HL-60 (cell line): ENCODE results near the gene MAP7.

ENCODE experiments used
- DNase-seq, 2 experiments: peaks; one replicate each; pipeline ENCODE4 v3.0.0-alpha.2; 2010 to 2020; ENCODE audit warnings: low read depth in 1 of 2, low spot score in 1 of 2
- H3K27ac ChIP-seq: fragments of 250-450 bp; sonication (Bioruptor Pico); replicated peaks from 2 replicates; pipeline ENCODE4 v1.5.1; 2020; ENCODE audit warnings: mild to moderate bottlenecking, moderate library complexity
- H3K27me3 ChIP-seq: fragments of 250-450 bp; sonication (Bioruptor Pico); 2 replicates; pipeline ENCODE4 v1.5.1; 2021; ENCODE audit warnings: mild to moderate bottlenecking, moderate library complexity; ENCODE audit not compliant: insufficient read depth, poor library complexity, severe bottlenecking
- H3K4me3 ChIP-seq: replicated peaks from 2 replicates; pipeline ENCODE4 v1.5.1; 2011; ENCODE audit warnings: mild to moderate bottlenecking, control low read depth, low read length; ENCODE audit not compliant: insufficient read depth
- GABPA ChIP-seq: IDR thresholded peaks from 2 replicates; pipeline ENCODE4 v1.6.1; 2012; ENCODE audit warnings: low read depth
- POLR2AphosphoS5 ChIP-seq: IDR thresholded peaks from 2 replicates; pipeline ENCODE4 v1.6.1; 2012; ENCODE audit warnings: low read depth
- SPI1 ChIP-seq: IDR thresholded peaks from 2 replicates; pipeline ENCODE4 v1.6.1; 2012; ENCODE audit warnings: low read depth, mild to moderate bottlenecking, borderline replicate concordance
- TF ChIP-seq, protein P1 (sequence below): IDR thresholded peaks from one replicate; pipeline ENCODE4 v1.5.1; 2011; ENCODE audit warnings: low read length, control low read depth, inconsistent platforms; ENCODE audit not compliant: insufficient read depth
- TF ChIP-seq, protein P2 (sequence below): IDR thresholded peaks from 2 replicates; pipeline ENCODE4 v1.6.1; 2012; ENCODE audit warnings: low read depth; ENCODE audit not compliant: insufficient replicate concordance

The MAP7 gene

DNA sequence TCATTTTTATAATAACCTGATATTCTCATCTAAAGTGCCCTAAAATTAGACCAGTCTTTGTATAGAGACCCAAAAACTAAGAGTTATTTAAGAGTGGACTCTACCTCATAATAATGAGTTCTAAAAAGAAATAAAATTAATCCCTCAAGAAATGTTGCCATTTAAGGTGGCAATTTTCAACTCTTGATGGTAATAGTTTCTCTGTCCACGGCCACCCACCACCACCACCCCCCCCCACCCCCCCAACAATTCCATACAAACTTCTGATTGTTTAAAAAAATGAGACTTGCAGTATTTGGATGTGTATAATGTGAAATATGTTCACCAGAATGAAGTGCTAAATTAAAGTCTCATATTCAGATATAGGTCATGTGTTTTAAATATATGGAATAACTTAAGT lies 2.4 kb downstream of the MAP7 start:
- DNase-seq: no peak
- TF ChIP-seq, protein P1, sequence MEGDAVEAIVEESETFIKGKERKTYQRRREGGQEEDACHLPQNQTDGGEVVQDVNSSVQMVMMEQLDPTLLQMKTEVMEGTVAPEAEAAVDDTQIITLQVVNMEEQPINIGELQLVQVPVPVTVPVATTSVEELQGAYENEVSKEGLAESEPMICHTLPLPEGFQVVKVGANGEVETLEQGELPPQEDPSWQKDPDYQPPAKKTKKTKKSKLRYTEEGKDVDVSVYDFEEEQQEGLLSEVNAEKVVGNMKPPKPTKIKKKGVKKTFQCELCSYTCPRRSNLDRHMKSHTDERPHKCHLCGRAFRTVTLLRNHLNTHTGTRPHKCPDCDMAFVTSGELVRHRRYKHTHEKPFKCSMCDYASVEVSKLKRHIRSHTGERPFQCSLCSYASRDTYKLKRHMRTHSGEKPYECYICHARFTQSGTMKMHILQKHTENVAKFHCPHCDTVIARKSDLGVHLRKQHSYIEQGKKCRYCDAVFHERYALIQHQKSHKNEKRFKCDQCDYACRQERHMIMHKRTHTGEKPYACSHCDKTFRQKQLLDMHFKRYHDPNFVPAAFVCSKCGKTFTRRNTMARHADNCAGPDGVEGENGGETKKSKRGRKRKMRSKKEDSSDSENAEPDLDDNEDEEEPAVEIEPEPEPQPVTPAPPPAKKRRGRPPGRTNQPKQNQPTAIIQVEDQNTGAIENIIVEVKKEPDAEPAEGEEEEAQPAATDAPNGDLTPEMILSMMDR: no peak
- TF ChIP-seq, protein P2, sequence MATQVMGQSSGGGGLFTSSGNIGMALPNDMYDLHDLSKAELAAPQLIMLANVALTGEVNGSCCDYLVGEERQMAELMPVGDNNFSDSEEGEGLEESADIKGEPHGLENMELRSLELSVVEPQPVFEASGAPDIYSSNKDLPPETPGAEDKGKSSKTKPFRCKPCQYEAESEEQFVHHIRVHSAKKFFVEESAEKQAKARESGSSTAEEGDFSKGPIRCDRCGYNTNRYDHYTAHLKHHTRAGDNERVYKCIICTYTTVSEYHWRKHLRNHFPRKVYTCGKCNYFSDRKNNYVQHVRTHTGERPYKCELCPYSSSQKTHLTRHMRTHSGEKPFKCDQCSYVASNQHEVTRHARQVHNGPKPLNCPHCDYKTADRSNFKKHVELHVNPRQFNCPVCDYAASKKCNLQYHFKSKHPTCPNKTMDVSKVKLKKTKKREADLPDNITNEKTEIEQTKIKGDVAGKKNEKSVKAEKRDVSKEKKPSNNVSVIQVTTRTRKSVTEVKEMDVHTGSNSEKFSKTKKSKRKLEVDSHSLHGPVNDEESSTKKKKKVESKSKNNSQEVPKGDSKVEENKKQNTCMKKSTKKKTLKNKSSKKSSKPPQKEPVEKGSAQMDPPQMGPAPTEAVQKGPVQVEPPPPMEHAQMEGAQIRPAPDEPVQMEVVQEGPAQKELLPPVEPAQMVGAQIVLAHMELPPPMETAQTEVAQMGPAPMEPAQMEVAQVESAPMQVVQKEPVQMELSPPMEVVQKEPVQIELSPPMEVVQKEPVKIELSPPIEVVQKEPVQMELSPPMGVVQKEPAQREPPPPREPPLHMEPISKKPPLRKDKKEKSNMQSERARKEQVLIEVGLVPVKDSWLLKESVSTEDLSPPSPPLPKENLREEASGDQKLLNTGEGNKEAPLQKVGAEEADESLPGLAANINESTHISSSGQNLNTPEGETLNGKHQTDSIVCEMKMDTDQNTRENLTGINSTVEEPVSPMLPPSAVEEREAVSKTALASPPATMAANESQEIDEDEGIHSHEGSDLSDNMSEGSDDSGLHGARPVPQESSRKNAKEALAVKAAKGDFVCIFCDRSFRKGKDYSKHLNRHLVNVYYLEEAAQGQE: no peak
- no peak for TF ChIP-seq GABPA
- TF ChIP-seq POLR2AphosphoS5: no peak
- no peak for TF ChIP-seq SPI1
- Histone ChIP-seq H3K27ac (no peak overlapping the region), H3K4me3 (no peak overlapping the region), H3K27me3 (peaks cover 34% of the 10 kb centered on the region)

DNA sequence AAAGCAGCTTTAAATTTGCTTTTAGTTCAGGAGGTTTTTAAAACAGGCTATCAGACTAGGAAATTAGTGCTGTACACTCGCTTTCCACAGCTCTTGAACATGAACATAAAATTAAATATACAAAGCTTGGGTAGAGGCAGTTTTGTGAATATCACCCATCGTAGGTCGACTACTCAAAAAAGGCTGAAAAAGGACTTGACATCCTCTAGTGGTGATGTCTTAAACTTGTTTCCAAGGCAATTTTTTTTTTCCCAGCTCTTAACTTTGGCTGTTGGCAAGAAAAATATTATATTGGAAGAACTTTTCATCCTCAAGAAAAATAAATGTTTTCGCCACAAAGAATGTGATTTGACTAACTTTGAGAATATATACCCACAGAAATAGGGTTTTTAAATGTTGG lies 2.9 kb downstream of the MAP7 start:
- no peak for DNase-seq
- no peak for TF ChIP-seq GABPA
- TF ChIP-seq, protein P2: no peak
- TF ChIP-seq, protein P1: peak; percentile 50
- H3K27ac ChIP-seq: no peak overlapping the region
- peaks cover 34% of the 10 kb centered on the region for H3K27me3 ChIP-seq
- no peak overlapping the region for H3K4me3 ChIP-seq

DNA sequence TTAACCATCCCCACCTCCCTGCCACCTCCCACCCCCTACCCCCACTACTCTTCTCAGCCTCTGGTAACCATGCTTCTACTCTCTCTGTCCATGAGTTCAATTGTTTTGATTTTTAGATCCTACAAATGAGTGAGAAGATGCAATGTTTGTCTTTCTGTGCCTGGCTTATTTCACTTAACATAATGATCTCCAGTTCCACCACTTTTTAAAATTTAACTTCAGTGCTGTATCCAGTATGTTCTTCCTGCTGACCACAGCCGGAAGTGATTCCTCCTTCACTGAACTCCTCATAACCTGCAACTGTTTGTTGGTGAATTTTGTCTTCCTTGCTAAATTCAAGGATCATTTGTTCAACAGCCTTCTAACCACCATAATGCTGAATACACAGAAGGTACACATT lies 3.9 kb downstream of the MAP7 start:
- H3K27me3 ChIP-seq: peaks cover 34% of the 10 kb centered on the region
- H3K27ac ChIP-seq: no peak overlapping the region
- no peak for DNase-seq
- H3K4me3 ChIP-seq: no peak overlapping the region
- TF ChIP-seq, protein P1: no peak
- TF ChIP-seq GABPA (no peak), POLR2AphosphoS5 (no peak), SPI1 (no peak)
- TF ChIP-seq, protein P2: no peak
